GM23338 (cell line): ENCODE measurements around the gene CCDC127. TPM values are rescaled to one million over a fixed set of nuclear protein-coding genes. Genes with fewer than 3 reads are reported as not detected.

ENCODE experiments used
- ATAC-seq: fragments of 200-7000 bp; cut with Tn5 transposase; 3 replicates; pipeline ENCODE4 v1.9.1; 2020
- DNase-seq: peaks from one replicate; pipeline ENCODE4 v3.0.0-alpha.2; 2015; ENCODE audit warnings: low spot score
- H2AFZ ChIP-seq: fragments of 200-600 bp; sonication (generic); 2 replicates; pipeline ENCODE4 v1.8.0; 2016; ENCODE audit warnings: antibody characterized with exemption, mild to moderate bottlenecking, moderate library complexity
- H3F3A ChIP-seq: fragments of 200-600 bp; sonication (generic); replicated peaks from 2 replicates; pipeline ENCODE4 v1.8.0; 2017; ENCODE audit warnings: antibody characterized with exemption, mixed run types, low read depth
- H3K27ac ChIP-seq: fragments of 200-600 bp; sonication (generic); 2 replicates; pipeline ENCODE4 v1.6.1; 2016; ENCODE audit warnings: low read depth
- H3K27me3 ChIP-seq: fragments of 200-600 bp; sonication (generic); 2 replicates; pipeline ENCODE4 v1.8.0; 2016; ENCODE audit warnings: mild to moderate bottlenecking, mixed run types, moderate library complexity; ENCODE audit not compliant: insufficient read depth
- H3K36me3 ChIP-seq: fragments of 200-600 bp; sonication (generic); 2 replicates; pipeline ENCODE4 v1.8.0; 2016; ENCODE audit warnings: mild to moderate bottlenecking; ENCODE audit not compliant: insufficient read depth
- H3K4me1 ChIP-seq: fragments of 200-600 bp; sonication (generic); 2 replicates; pipeline ENCODE4 v1.8.0; 2016; ENCODE audit warnings: mild to moderate bottlenecking, moderate library complexity; ENCODE audit not compliant: insufficient read depth
- H3K4me2 ChIP-seq: fragments of 200-600 bp; sonication (generic); 2 replicates; pipeline ENCODE4 v1.7.1; 2017; ENCODE audit warnings: mixed run types
- H3K4me3 ChIP-seq: fragments of 200-600 bp; sonication (generic); 2 replicates; pipeline ENCODE4 v1.6.1; 2016; ENCODE audit warnings: mixed run types
- H3K79me2 ChIP-seq: fragments of 200-600 bp; sonication (generic); replicated peaks from 2 replicates; pipeline ENCODE4 v1.8.0; 2017; ENCODE audit warnings: mild to moderate bottlenecking; ENCODE audit not compliant: insufficient read depth
- H3K9me2 ChIP-seq: fragments of 200-600 bp; sonication (generic); 2 replicates; pipeline ENCODE4 v1.8.0; 2017; ENCODE audit not compliant: insufficient read depth
- H4K20me1 ChIP-seq: fragments of 200-600 bp; sonication (generic); replicated peaks from 2 replicates; pipeline ENCODE4 v1.8.0; 2017; ENCODE audit warnings: mild to moderate bottlenecking; ENCODE audit not compliant: insufficient read depth
- H3K27ac Mint-ChIP-seq: 2 replicates; pipeline ENCODE4 v1.8.0; 2020; ENCODE audit warnings: inconsistent platforms, mild to moderate bottlenecking, moderate library complexity, mixed read lengths
- H3K27me3 Mint-ChIP-seq: 3 replicates; pipeline ENCODE4 v1.8.0; 2022; ENCODE audit warnings: low read depth, mild to moderate bottlenecking, moderate library complexity, mixed read lengths, inconsistent platforms; ENCODE audit not compliant: insufficient read depth, poor library complexity
- H3K36me3 Mint-ChIP-seq: 3 replicates; pipeline ENCODE4 v1.8.0; 2021; ENCODE audit warnings: low read depth, mild to moderate bottlenecking, inconsistent platforms, moderate library complexity, mixed read lengths
- H3K4me1 Mint-ChIP-seq: 3 replicates; pipeline ENCODE4 v1.8.0; 2020; ENCODE audit warnings: mild to moderate bottlenecking, inconsistent platforms, mixed read lengths
- H3K4me3 Mint-ChIP-seq: 3 replicates; pipeline ENCODE4 v1.8.0; 2021; ENCODE audit warnings: moderate library complexity, mild to moderate bottlenecking, inconsistent platforms, mixed read lengths
- H3K9me3 Mint-ChIP-seq: 3 replicates; pipeline ENCODE4 v1.8.0; 2020; ENCODE audit warnings: moderate library complexity, mild to moderate bottlenecking, inconsistent platforms, mixed read lengths
- CREB1 ChIP-seq: fragments of 250-450 bp; sonication (Bioruptor Pico); IDR thresholded peaks from 2 replicates; pipeline ENCODE4 v1.5.0; 2020; ENCODE audit warnings: low read depth, mild to moderate bottlenecking, moderate library complexity
- CTCF ChIP-seq, 2 experiments: fragments of 200-600 bp in 1 of 2; sonication (generic) in 1 of 2; conservative IDR thresholded peaks; 2 replicates each; pipeline versions ENCODE4 v1.5.1 to v1.6.1; 2016 to 2017; ENCODE audit warnings: antibody characterized with exemption in 2 of 2, low read depth in 2 of 2, mild to moderate bottlenecking in 2 of 2, moderate library complexity in 1 of 2
- EZH2 ChIP-seq: fragments of 200-600 bp; sonication (generic); IDR thresholded peaks from one replicate; pipeline ENCODE4 v1.8.0; 2017; ENCODE audit warnings: antibody characterized with exemption, mild to moderate bottlenecking, low read depth; ENCODE audit not compliant: unreplicated experiment
- EZH2phosphoT487 ChIP-seq: fragments of 200-600 bp; sonication (generic); IDR thresholded peaks from one replicate; pipeline ENCODE4 v1.8.1; 2018; ENCODE audit warnings: antibody characterized with exemption; ENCODE audit not compliant: unreplicated experiment
- JUNB ChIP-seq: IDR thresholded peaks from one replicate; pipeline ENCODE4 v1.6.1; 2016; ENCODE audit warnings: antibody characterized with exemption; ENCODE audit not compliant: unreplicated experiment
- NANOG ChIP-seq: IDR thresholded peaks from 2 replicates; pipeline ENCODE4 v1.6.1; 2016; ENCODE audit warnings: antibody characterized with exemption, borderline replicate concordance
- POLR2AphosphoS5 ChIP-seq: IDR thresholded peaks from 2 replicates; pipeline ENCODE4 v1.6.1; 2016; ENCODE audit warnings: antibody characterized with exemption, low read depth
- REST ChIP-seq: IDR thresholded peaks from one replicate; pipeline ENCODE4 v1.6.1; 2018; ENCODE audit warnings: antibody characterized with exemption; ENCODE audit not compliant: unreplicated experiment
- STAT1 ChIP-seq: IDR thresholded peaks from one replicate; pipeline ENCODE4 v1.6.1; 2016; ENCODE audit warnings: antibody characterized with exemption; ENCODE audit not compliant: unreplicated experiment
- ZNF114 ChIP-seq: fragments of 250-450 bp; sonication (Bioruptor Pico); IDR thresholded peaks from 2 replicates; pipeline ENCODE4 v1.5.0; 2020; ENCODE audit warnings: mild to moderate bottlenecking, moderate library complexity
- polyA plus RNA-seq: library from polyadenylated mRNA; unstranded; fragments of >200 nt; fragmentation: Nextera tagmentation; extraction: Ambion mirVana; gene quantifications from 2 replicates; pipeline ENCODE4 v1.2.1, GENCODE V29; 2016
- total RNA-seq: library from RNA; depleted of rRNA; stranded (reverse); fragments of >200 nt; shearing (Covaris generic); gene quantifications from 2 replicates; pipeline ENCODE4 v1.2.3, GENCODE V29; 2014

CCDC127 gene
- total and polyA plus RNA-seq, 2 experiments from 2014 or later: 6.0 to 7.2 TPM

- DNase-seq (no peak), ATAC-seq (no peak)
- Histone ChIP-seq H3K36me3 (no peaks in the 10 kb centered on the region), H3K79me2 (peaks cover 46% of the 10 kb centered on the region), H3K4me2 (no peak overlapping the region), H2AFZ (no peak overlapping the region), H3F3A (peaks cover 8% of the 10 kb centered on the region; the same call in 1 of the 2 replicates), H3K4me1 (no peaks in the 10 kb centered on the region), H3K27ac (no peak overlapping the region), H4K20me1 (peaks cover 28% of the 10 kb centered on the region), H3K4me3 (no peak overlapping the region), H3K27me3 (no peaks in the 10 kb centered on the region), H3K9me2 (no peaks in the 10 kb centered on the region)
- Mint-ChIP-seq H3K4me3 (no peak overlapping the region), H3K9me3 (no peaks in the 10 kb centered on the region), H3K4me1 (peaks cover 15% of the 10 kb centered on the region), H3K27ac (no peak overlapping the region), H3K36me3 (peaks cover 23% of the 10 kb centered on the region), H3K27me3 (no peaks in the 10 kb centered on the region)
- TF ChIP-seq CTCF (conservative IDR thresholded peaks at IDR 0.05; ENCODE audit: low read depth in 2 of 2): no peak
- TF ChIP-seq STAT1: no peak
Observed at GRCh38 chr5:208449-209114, 9.4 kb downstream of the CCDC127 start.

- no peaks in the 10 kb centered on the region for H3K9me3 Mint-ChIP-seq
- no peak overlapping the region for H3K27ac ChIP-seq
- peaks cover 8% of the 10 kb centered on the region; the same call in 1 of the 2 replicates for H3F3A ChIP-seq
- H3K4me1 ChIP-seq: no peaks in the 10 kb centered on the region
- no peak overlapping the region for H2AFZ ChIP-seq
- no peak overlapping the region for H3K4me3 ChIP-seq
- no peak overlapping the region for H3K27ac Mint-ChIP-seq
- H4K20me1 ChIP-seq: peaks cover 28% of the 10 kb centered on the region
- H3K36me3 ChIP-seq: no peaks in the 10 kb centered on the region
- H3K27me3 ChIP-seq: no peaks in the 10 kb centered on the region
- no peaks in the 10 kb centered on the region for H3K9me2 ChIP-seq
- DNase-seq (no peak), ATAC-seq (no peak; the same call in 2 of the 3 replicates)
- no peak for TF ChIP-seq EZH2phosphoT487
- peaks cover 45% of the 10 kb centered on the region for H3K79me2 ChIP-seq
- H3K27me3 Mint-ChIP-seq: peaks cover 3% of the 10 kb centered on the region
- no peak overlapping the region for H3K4me3 Mint-ChIP-seq
- peaks cover 15% of the 10 kb centered on the region for H3K4me1 Mint-ChIP-seq
- peaks cover 25% of the 10 kb centered on the region for H3K36me3 Mint-ChIP-seq
- H3K4me2 ChIP-seq: no peak overlapping the region
Observed at GRCh38 chr5:207599-207998, 10.4 kb downstream of the CCDC127 start.

- H3K79me2 ChIP-seq: peaks cover 45% of the 10 kb centered on the region
- DNase-seq (no peak), ATAC-seq (no peak)
- H3K4me1 ChIP-seq: no peaks in the 10 kb centered on the region
- H3K27me3 ChIP-seq: no peaks in the 10 kb centered on the region
- no peak overlapping the region for H3K4me2 ChIP-seq
- no peaks in the 10 kb centered on the region for H3K9me3 Mint-ChIP-seq
- peaks cover 28% of the 10 kb centered on the region for H4K20me1 ChIP-seq
- H3K4me3 Mint-ChIP-seq: no peak overlapping the region
- peaks cover 9% of the 10 kb centered on the region for H3F3A ChIP-seq
- peaks cover 27% of the 10 kb centered on the region for H3K36me3 Mint-ChIP-seq
- H2AFZ ChIP-seq: no peak overlapping the region
- no peaks in the 10 kb centered on the region for H3K9me2 ChIP-seq
- H3K4me3 ChIP-seq: no peak overlapping the region
- no peak overlapping the region for H3K27ac Mint-ChIP-seq
- H3K36me3 ChIP-seq: no peaks in the 10 kb centered on the region
- H3K27ac ChIP-seq: no peak overlapping the region
- peaks cover 5% of the 10 kb centered on the region for H3K27me3 Mint-ChIP-seq
- H3K4me1 Mint-ChIP-seq: peaks cover 17% of the 10 kb centered on the region
- no peak for TF ChIP-seq CTCF (conservative IDR thresholded peaks at IDR 0.05; ENCODE audit: low read depth in 2 of 2)
- no peak for TF ChIP-seq EZH2
- no peak for TF ChIP-seq NANOG
- TF ChIP-seq EZH2phosphoT487: no peak
- TF ChIP-seq JUNB: no peak
- TF ChIP-seq REST: no peak
- no peak for TF ChIP-seq CREB1 (CRISPR knock-in tag)
- TF ChIP-seq POLR2AphosphoS5: no peak
- no peak for TF ChIP-seq ZNF114
Observed at GRCh38 chr5:206927-207536, 10.9 kb downstream of the CCDC127 start.
